Muscle of arm (tissue), 12 donors: Measurements from ENCODE around the gene MYOF. TPM values are rescaled to one million over a fixed set of nuclear protein-coding genes. Genes with fewer than 3 reads are reported as not detected.
"Not testable (repeated sequence)": the region's sequence is repeated elsewhere in the genome, so short reads cannot be mapped to it uniquely, and the experiment has no call there.

Experiments used
- DNase-seq: peaks from one replicate; pipeline ENCODE4 v3.0.0-alpha.2; 2013
- polyA plus RNA-seq, 12 donors: library from polyadenylated mRNA; unstranded; fragments of 120-200 nt; gene quantifications; one replicate each; pipeline ENCODE4 v1.2.1, GENCODE V29; 2013; ENCODE audit not compliant: insufficient read length in 12 of 12

The MYOF gene
- polyA plus RNA-seq, 12 donors = 25.5 to 126 (median 60.3) TPM; not detected in 1

GRCh38 chr10:93435621-93436397 lies 46.3 kb downstream of the MYOF start:
- DNase-seq = peak; percentile 48

GRCh38 chr10:93434991-93435491 lies 47.1 kb downstream of the MYOF start:
- DNase-seq = no peak

GRCh38 chr10:93431361-93431760 lies 50.8 kb downstream of the MYOF start:
- DNase-seq = no peak

GRCh38 chr10:93425861-93426260 lies 56.3 kb downstream of the MYOF start:
- no peak for DNase-seq

- no peak for DNase-seq
These were observed 60.0 kb downstream of the MYOF start for GRCh38 chr10:93422118-93422517.

- DNase-seq = no peak
These were observed 60.9 kb downstream of the MYOF start for GRCh38 chr10:93420944-93421825.

GRCh38 chr10:93420091-93420490 lies 62.0 kb downstream of the MYOF start:
- peak; percentile 82 for DNase-seq

- not testable (repeated sequence) for DNase-seq
These were observed 63.1 kb downstream of the MYOF start for GRCh38 chr10:93419016-93419415.

GRCh38 chr10:93417921-93418320 lies 64.2 kb downstream of the MYOF start:
- no peak for DNase-seq

- peak; percentile 43 for DNase-seq
These were observed 64.9 kb downstream of the MYOF start for GRCh38 chr10:93417266-93417665.

GRCh38 chr10:93416824-93417223 lies 65.3 kb downstream of the MYOF start:
- DNase-seq = no peak

- no peak for DNase-seq
These were observed 66.4 kb downstream of the MYOF start for GRCh38 chr10:93415693-93416092.

GRCh38 chr10:93413252-93413689 lies 68.9 kb downstream of the MYOF start:
- DNase-seq = no peak

GRCh38 chr10:93412801-93413200 lies 69.3 kb downstream of the MYOF start:
- DNase-seq = no peak

GRCh38 chr10:93410697-93411348 lies 71.3 kb downstream of the MYOF start:
- no peak for DNase-seq

- DNase-seq = no peak
These were observed 73.4 kb downstream of the MYOF start for GRCh38 chr10:93408783-93409182.

GRCh38 chr10:93406364-93407145 lies 75.6 kb downstream of the MYOF start:
- no peak for DNase-seq

GRCh38 chr10:93404048-93404354 lies 78.1 kb downstream of the MYOF start:
- no peak for DNase-seq

- DNase-seq = no peak
These were observed 78.7 kb downstream of the MYOF start for GRCh38 chr10:93403152-93404047.

- no peak for DNase-seq
These were observed 79.9 kb downstream of the MYOF start for GRCh38 chr10:93402192-93402591.
